Rectal smooth muscle tissue (tissue), 1 donor: ENCODE results near the gene PRTFDC1.

Experiments used
- H3K27ac ChIP-seq: one replicate; pipeline ENCODE4 v1.7.0; 2013; ENCODE audit warnings: low read depth, low read length, inconsistent platforms
- H3K27me3 ChIP-seq: one replicate; pipeline ENCODE4 v1.7.0; 2013; ENCODE audit warnings: low read length; ENCODE audit not compliant: control insufficient read depth, insufficient read depth
- H3K36me3 ChIP-seq: one replicate; pipeline ENCODE4 v1.7.0; 2013; ENCODE audit warnings: low read length; ENCODE audit not compliant: control insufficient read depth, insufficient read depth
- H3K4me1 ChIP-seq: one replicate; pipeline ENCODE4 v1.7.0; 2013; ENCODE audit warnings: low read length; ENCODE audit not compliant: control insufficient read depth, insufficient read depth
- H3K4me3 ChIP-seq: one replicate; pipeline ENCODE4 v1.7.0; 2013; ENCODE audit warnings: low read length
- H3K9ac ChIP-seq: one replicate; pipeline ENCODE4 v1.7.0; 2013; ENCODE audit warnings: low read length

Gene PRTFDC1

GRCh38 chr10:24908793-24909423, 43.5 kb downstream of the PRTFDC1 start:
- Histone ChIP-seq H3K9ac (no peak overlapping the region), H3K4me1 (no peaks in the 10 kb centered on the region), H3K27ac (no peak overlapping the region), H3K4me3 (no peak overlapping the region), H3K27me3 (no peaks in the 10 kb centered on the region), H3K36me3 (no peaks in the 10 kb centered on the region)

GRCh38 chr10:24907956-24908355, 44.5 kb downstream of the PRTFDC1 start:
- no peak overlapping the region for H3K4me3 ChIP-seq
- no peak overlapping the region for H3K9ac ChIP-seq
- H3K36me3 ChIP-seq, result no peaks in the 10 kb centered on the region
- H3K27me3 ChIP-seq, result no peaks in the 10 kb centered on the region
- H3K4me1 ChIP-seq, result no peaks in the 10 kb centered on the region
- no peak overlapping the region for H3K27ac ChIP-seq

GRCh38 chr10:24906372-24906771, 46.0 kb downstream of the PRTFDC1 start:
- Histone ChIP-seq H3K4me3 (no peak overlapping the region), H3K36me3 (no peaks in the 10 kb centered on the region), H3K27me3 (no peaks in the 10 kb centered on the region), H3K4me1 (no peaks in the 10 kb centered on the region), H3K9ac (no peak overlapping the region), H3K27ac (no peak overlapping the region)

- H3K9ac ChIP-seq, result no peak overlapping the region
- no peaks in the 10 kb centered on the region for H3K4me1 ChIP-seq
- no peak overlapping the region for H3K4me3 ChIP-seq
- no peak overlapping the region for H3K27ac ChIP-seq
- H3K27me3 ChIP-seq, result no peaks in the 10 kb centered on the region
- no peaks in the 10 kb centered on the region for H3K36me3 ChIP-seq
Observed at GRCh38 chr10:24904824-24905223, 47.6 kb downstream of the PRTFDC1 start.

GRCh38 chr10:24902400-24902728, 50.0 kb downstream of the PRTFDC1 start:
- Histone ChIP-seq H3K4me3 (no peak overlapping the region), H3K36me3 (no peaks in the 10 kb centered on the region), H3K4me1 (no peaks in the 10 kb centered on the region), H3K27me3 (no peaks in the 10 kb centered on the region), H3K27ac (no peak overlapping the region), H3K9ac (no peak overlapping the region)

GRCh38 chr10:24901686-24902399, 50.6 kb downstream of the PRTFDC1 start:
- Histone ChIP-seq H3K36me3 (no peaks in the 10 kb centered on the region), H3K4me3 (no peak overlapping the region), H3K9ac (no peak overlapping the region), H3K27me3 (no peaks in the 10 kb centered on the region), H3K27ac (no peak overlapping the region), H3K4me1 (no peaks in the 10 kb centered on the region)

GRCh38 chr10:24900888-24901685, 51.3 kb downstream of the PRTFDC1 start:
- H3K27me3 ChIP-seq, result no peaks in the 10 kb centered on the region
- no peak overlapping the region for H3K4me3 ChIP-seq
- H3K36me3 ChIP-seq, result no peaks in the 10 kb centered on the region
- H3K4me1 ChIP-seq, result no peaks in the 10 kb centered on the region
- H3K9ac ChIP-seq, result no peak overlapping the region
- H3K27ac ChIP-seq, result no peak overlapping the region

- H3K4me1 ChIP-seq, result no peaks in the 10 kb centered on the region
- H3K36me3 ChIP-seq, result no peaks in the 10 kb centered on the region
- H3K27ac ChIP-seq, result no peak overlapping the region
- H3K9ac ChIP-seq, result no peak overlapping the region
- H3K27me3 ChIP-seq, result no peaks in the 10 kb centered on the region
- no peak overlapping the region for H3K4me3 ChIP-seq
Observed at GRCh38 chr10:24899571-24899970, 52.8 kb downstream of the PRTFDC1 start.

- Histone ChIP-seq H3K4me3 (no peak overlapping the region), H3K27me3 (no peaks in the 10 kb centered on the region), H3K36me3 (no peaks in the 10 kb centered on the region), H3K9ac (no peak overlapping the region), H3K4me1 (no peaks in the 10 kb centered on the region), H3K27ac (no peak overlapping the region)
Observed at GRCh38 chr10:24898501-24898900, 53.9 kb downstream of the PRTFDC1 start.

GRCh38 chr10:24897326-24897926, 55.0 kb downstream of the PRTFDC1 start:
- H3K4me3 ChIP-seq, result no peak overlapping the region
- no peaks in the 10 kb centered on the region for H3K27me3 ChIP-seq
- no peak overlapping the region for H3K9ac ChIP-seq
- no peak overlapping the region for H3K27ac ChIP-seq
- no peaks in the 10 kb centered on the region for H3K4me1 ChIP-seq
- no peaks in the 10 kb centered on the region for H3K36me3 ChIP-seq

GRCh38 chr10:24894728-24895127, 57.7 kb downstream of the PRTFDC1 start:
- Histone ChIP-seq H3K9ac (no peak overlapping the region), H3K4me1 (no peaks in the 10 kb centered on the region), H3K4me3 (no peak overlapping the region), H3K36me3 (no peaks in the 10 kb centered on the region), H3K27ac (no peak overlapping the region), H3K27me3 (no peaks in the 10 kb centered on the region)

GRCh38 chr10:24894309-24894708, 58.1 kb downstream of the PRTFDC1 start:
- H3K27ac ChIP-seq, result no peak overlapping the region
- H3K4me3 ChIP-seq, result no peak overlapping the region
- H3K4me1 ChIP-seq, result no peaks in the 10 kb centered on the region
- no peak overlapping the region for H3K9ac ChIP-seq
- H3K27me3 ChIP-seq, result no peaks in the 10 kb centered on the region
- H3K36me3 ChIP-seq, result no peaks in the 10 kb centered on the region
